Measurements from ENCODE around the gene TPBG. TPM values are rescaled to one million over a fixed set of nuclear protein-coding genes. Genes with fewer than 3 reads are reported as not detected.

Gene TPBG
- total RNA-seq, 1 donor from 2014 or later, result 1.4 TPM

DNA sequence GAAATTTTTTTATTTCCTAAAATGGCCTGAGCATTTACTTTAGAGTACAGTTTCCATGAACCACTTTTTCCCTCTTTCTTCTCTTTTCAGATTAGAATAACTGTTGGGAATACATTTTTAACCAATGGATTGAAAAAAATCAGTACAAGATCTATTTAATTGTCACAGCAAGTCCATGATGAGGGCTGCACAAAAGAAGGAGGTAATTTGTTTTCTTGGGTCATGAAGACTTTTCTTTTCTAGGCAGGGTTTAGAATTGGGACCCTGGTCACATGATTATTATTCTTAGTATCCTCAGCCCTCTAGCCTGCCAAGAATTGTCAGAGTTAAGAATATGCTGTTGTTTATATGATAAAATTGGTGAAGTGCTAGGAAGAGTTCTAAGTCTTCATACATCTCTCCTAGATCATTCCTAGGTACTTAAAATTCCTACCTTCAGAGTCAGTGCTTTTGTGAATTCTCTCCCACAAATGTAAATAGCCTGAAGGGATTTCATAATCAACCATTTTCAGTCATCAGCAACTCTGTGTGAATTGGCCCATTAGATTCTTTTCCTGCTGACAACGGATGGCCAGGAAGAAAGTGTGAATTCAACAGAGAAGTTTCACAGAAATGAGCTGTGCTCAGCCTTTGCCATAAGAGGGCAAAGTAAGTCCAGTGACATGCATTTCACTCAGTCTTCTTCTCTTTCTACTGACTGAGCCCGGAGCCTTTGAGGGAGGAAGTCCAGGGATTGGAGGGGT is 32.4 kb upstream of the TPBG start:
- no peak for DNase-seq
- Mint-ChIP-seq H3K27ac (ENCODE audit: unreplicated experiment) (no peak overlapping the region), H3K4me3 (ENCODE audit: unreplicated experiment) (no peak overlapping the region), H3K27me3 (ENCODE audit: unreplicated experiment) (no peaks in the 10 kb centered on the region), H3K36me3 (ENCODE audit: unreplicated experiment) (no peaks in the 10 kb centered on the region), H3K9me3 (ENCODE audit: unreplicated experiment) (no peaks in the 10 kb centered on the region), H3K4me1 (ENCODE audit: low read depth, unreplicated experiment) (no peaks in the 10 kb centered on the region)
- TF ChIP-seq, protein P1, sequence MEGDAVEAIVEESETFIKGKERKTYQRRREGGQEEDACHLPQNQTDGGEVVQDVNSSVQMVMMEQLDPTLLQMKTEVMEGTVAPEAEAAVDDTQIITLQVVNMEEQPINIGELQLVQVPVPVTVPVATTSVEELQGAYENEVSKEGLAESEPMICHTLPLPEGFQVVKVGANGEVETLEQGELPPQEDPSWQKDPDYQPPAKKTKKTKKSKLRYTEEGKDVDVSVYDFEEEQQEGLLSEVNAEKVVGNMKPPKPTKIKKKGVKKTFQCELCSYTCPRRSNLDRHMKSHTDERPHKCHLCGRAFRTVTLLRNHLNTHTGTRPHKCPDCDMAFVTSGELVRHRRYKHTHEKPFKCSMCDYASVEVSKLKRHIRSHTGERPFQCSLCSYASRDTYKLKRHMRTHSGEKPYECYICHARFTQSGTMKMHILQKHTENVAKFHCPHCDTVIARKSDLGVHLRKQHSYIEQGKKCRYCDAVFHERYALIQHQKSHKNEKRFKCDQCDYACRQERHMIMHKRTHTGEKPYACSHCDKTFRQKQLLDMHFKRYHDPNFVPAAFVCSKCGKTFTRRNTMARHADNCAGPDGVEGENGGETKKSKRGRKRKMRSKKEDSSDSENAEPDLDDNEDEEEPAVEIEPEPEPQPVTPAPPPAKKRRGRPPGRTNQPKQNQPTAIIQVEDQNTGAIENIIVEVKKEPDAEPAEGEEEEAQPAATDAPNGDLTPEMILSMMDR (IDR thresholded peaks at IDR 0.05; ENCODE audit: partially characterized antibody, unreplicated experiment), result no peak

DNA sequence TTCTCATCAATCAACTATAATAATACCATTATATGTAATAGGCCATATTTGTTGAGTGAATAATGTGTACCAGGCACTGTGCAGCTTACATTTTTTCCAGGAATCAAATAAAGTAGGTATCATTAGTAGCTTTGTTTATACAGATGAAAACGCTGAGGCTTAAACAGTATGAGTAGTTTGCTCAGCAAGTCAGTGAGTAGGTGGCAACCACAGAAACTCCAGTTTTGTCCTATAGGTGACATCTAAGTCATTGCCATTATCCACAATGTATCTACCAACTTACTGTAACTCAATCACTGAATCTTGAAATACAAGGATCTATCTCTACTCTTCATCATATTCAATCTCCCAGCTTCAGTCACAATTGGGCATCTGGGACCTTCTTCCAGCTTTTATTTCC is 29.8 kb upstream of the TPBG start:
- no peak overlapping the region for H3K4me3 Mint-ChIP-seq (ENCODE audit: unreplicated experiment)
- TF ChIP-seq, protein P1 (IDR thresholded peaks at IDR 0.05; ENCODE audit: partially characterized antibody, unreplicated experiment), result no peak
- no peaks in the 10 kb centered on the region for H3K36me3 Mint-ChIP-seq (ENCODE audit: unreplicated experiment)
- no peak overlapping the region for H3K27ac Mint-ChIP-seq (ENCODE audit: unreplicated experiment)
- DNase-seq, result no peak
- no peaks in the 10 kb centered on the region for H3K4me1 Mint-ChIP-seq (ENCODE audit: low read depth, unreplicated experiment)
- no peaks in the 10 kb centered on the region for H3K27me3 Mint-ChIP-seq (ENCODE audit: unreplicated experiment)
- H3K9me3 Mint-ChIP-seq (ENCODE audit: unreplicated experiment), result no peaks in the 10 kb centered on the region

DNA sequence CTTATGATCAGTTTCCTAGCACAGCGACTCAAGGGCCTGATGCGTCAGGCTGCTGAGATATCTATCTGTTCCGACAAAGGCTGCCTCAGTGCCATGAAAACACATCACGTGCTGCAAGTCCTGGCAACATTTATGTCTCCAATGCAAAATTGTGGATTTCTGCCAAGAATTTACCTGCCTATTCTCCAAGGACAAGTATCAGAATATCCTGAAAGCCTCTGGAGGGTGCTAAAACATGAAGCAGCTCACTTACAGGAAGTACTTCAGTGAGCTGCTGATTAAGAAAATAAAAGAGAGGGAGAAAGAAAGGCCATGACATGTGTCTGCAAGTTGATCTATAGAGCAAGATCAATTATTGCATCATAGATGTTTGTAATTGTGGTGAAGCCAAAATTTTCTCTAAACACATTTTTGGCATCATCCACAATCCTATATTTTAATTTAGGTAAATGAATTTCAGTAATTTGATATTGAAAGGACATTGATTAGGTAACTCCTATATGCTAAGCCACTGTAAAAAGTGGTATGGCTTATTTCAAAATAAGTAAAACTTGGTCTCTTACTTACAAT is 25.8 kb upstream of the TPBG start:
- DNase-seq, result no peak
- Mint-ChIP-seq H3K27me3 (ENCODE audit: unreplicated experiment) (no peaks in the 10 kb centered on the region), H3K9me3 (ENCODE audit: unreplicated experiment) (no peaks in the 10 kb centered on the region), H3K27ac (ENCODE audit: unreplicated experiment) (no peak overlapping the region), H3K4me1 (ENCODE audit: low read depth, unreplicated experiment) (no peaks in the 10 kb centered on the region), H3K36me3 (ENCODE audit: unreplicated experiment) (peaks cover 5% of the 10 kb centered on the region), H3K4me3 (ENCODE audit: unreplicated experiment) (no peak overlapping the region)
- TF ChIP-seq, protein P1 (IDR thresholded peaks at IDR 0.05; ENCODE audit: partially characterized antibody, unreplicated experiment), result no peak

DNA sequence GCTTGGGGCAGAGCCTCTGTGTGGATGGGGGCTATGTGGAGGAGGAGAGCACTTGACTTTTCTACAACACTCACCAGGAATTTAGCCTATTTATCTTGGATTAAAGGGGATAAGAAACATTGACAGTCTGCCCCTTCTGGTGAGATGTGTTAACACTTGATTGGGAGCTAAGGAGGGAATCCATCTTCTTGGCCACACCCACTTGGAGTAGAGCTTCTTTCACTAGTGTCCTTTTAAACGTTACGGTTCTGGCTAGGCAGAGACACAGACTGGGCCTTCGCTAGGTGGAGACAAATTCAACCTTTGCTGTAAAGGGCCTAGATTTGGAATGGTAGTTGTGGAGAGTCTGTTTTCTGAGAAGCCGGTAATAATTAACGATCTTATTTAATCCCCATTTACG is 15.5 kb upstream of the TPBG start:
- no peak overlapping the region for H3K27ac Mint-ChIP-seq (ENCODE audit: unreplicated experiment)
- H3K4me1 Mint-ChIP-seq (ENCODE audit: low read depth, unreplicated experiment), result no peaks in the 10 kb centered on the region
- no peak overlapping the region for H3K4me3 Mint-ChIP-seq (ENCODE audit: unreplicated experiment)
- no peak for DNase-seq
- H3K27me3 Mint-ChIP-seq (ENCODE audit: unreplicated experiment), result no peaks in the 10 kb centered on the region
- TF ChIP-seq, protein P1 (IDR thresholded peaks at IDR 0.05; ENCODE audit: partially characterized antibody, unreplicated experiment), result no peak
- no peaks in the 10 kb centered on the region for H3K36me3 Mint-ChIP-seq (ENCODE audit: unreplicated experiment)
- no peaks in the 10 kb centered on the region for H3K9me3 Mint-ChIP-seq (ENCODE audit: unreplicated experiment)

DNA sequence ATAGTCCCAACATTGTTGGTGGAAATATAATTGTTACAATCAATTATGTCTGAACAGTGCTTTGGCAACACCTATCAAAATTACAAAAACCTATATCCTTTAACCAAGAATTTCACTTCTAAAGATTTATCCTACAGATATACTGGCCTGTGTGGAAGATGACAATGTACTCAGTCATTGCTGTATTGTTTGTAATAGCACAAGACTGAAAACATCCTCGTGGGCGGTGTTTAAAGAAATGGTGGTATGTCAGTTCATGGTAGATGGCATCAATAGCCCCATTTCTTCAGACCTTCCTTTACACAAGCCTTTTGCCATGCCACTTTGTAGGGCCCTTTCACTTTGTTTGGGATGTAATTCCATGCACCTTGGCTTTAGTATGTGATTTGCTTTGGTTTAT is 9.8 kb upstream of the TPBG start:
- no peaks in the 10 kb centered on the region for H3K4me1 Mint-ChIP-seq (ENCODE audit: low read depth, unreplicated experiment)
- no peaks in the 10 kb centered on the region for H3K27me3 Mint-ChIP-seq (ENCODE audit: unreplicated experiment)
- H3K27ac Mint-ChIP-seq (ENCODE audit: unreplicated experiment), result no peak overlapping the region
- no peaks in the 10 kb centered on the region for H3K36me3 Mint-ChIP-seq (ENCODE audit: unreplicated experiment)
- H3K4me3 Mint-ChIP-seq (ENCODE audit: unreplicated experiment), result no peak overlapping the region
- DNase-seq, result no peak
- TF ChIP-seq, protein P1 (IDR thresholded peaks at IDR 0.05; ENCODE audit: partially characterized antibody, unreplicated experiment), result no peak
- H3K9me3 Mint-ChIP-seq (ENCODE audit: unreplicated experiment), result no peaks in the 10 kb centered on the region

All from glutamatergic neuron (in vitro differentiated cells).